ENCODE measurements around the gene GLUD2.

- TF ChIP-seq EP300 (IDR thresholded peaks at IDR 0.05; ENCODE audit: borderline replicate concordance) (no peak), EGR1 (IDR thresholded peaks at IDR 0.05) (no peak), REST (IDR thresholded peaks at IDR 0.05; ENCODE audit: low read depth) (no peak), TAF1 (IDR thresholded peaks at IDR 0.05; ENCODE audit: low read depth) (no peak), TCF12 (IDR thresholded peaks at IDR 0.05; ENCODE audit: low read depth) (no peak), CEBPB (IDR thresholded peaks at IDR 0.05) (no peak), RAD21 (IDR thresholded peaks at IDR 0.05; ENCODE audit: low read depth) (no peak), YY1 (IDR thresholded peaks at IDR 0.05; ENCODE audit: low read depth) (no peak)
- TF ChIP-seq, protein P1, sequence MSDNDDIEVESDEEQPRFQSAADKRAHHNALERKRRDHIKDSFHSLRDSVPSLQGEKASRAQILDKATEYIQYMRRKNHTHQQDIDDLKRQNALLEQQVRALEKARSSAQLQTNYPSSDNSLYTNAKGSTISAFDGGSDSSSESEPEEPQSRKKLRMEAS (IDR thresholded peaks at IDR 0.05): no peak
These were observed 10.5 kb upstream of the GLUD2 start for GRCh38 chrX:121036951-121037350.
